Measurements from ENCODE around the gene CLMN.

CLMN gene

GRCh38 chr14:95320078-95320895, 579 bp upstream of the CLMN start:
- DNase-seq: no peak

- no peak for DNase-seq
Measured at GRCh38 chr14:95318399-95319311, 1.1 kb downstream of the CLMN start.

DNA sequence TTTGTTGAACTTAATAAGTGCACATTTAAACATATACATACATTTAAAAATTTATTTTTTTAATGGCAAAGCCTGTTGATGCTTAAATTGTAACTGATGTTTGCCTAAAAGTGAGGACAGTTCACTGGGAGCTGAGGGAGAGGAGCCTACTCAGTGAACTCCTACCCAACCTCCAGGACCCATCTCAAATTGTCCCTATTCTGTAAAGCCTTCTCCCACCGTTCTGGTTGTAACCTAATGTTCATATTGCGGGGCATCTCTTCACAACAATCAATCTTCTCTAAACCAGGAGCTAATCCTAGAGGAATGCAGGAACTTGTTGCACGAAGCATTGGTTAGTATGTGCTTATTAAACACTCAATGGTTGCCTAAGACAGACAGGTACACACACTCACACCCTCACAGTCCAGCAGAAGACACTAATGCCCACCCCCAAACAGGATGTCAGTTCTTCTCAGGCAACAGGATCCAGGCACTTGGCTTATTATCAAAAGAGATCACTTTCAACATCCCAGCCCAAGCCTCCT, 1.8 kb downstream of the CLMN start:
- DNase-seq: no peak

DNA sequence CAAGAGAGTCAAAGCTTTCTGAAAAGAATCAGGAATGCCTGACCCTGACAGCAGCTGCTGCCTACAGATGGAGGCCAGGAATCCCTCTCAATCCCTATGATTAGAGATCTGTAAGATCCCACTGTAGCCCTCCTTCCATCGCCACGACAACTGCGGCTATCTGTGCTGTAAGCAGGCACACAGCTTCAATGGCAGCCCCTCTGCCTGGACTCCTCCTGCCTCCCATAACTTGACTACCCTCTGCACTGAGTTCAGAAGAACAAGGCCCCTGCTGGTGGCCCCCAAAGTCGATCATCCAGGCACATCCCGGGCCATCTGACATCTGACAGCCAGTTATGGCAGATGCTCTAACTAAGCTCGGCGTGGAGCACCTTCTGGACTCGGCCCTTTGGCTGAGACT, 2.9 kb downstream of the CLMN start:
- DNase-seq: no peak

GRCh38 chr14:95315579-95315978, 4.1 kb downstream of the CLMN start:
- DNase-seq: no peak

DNA sequence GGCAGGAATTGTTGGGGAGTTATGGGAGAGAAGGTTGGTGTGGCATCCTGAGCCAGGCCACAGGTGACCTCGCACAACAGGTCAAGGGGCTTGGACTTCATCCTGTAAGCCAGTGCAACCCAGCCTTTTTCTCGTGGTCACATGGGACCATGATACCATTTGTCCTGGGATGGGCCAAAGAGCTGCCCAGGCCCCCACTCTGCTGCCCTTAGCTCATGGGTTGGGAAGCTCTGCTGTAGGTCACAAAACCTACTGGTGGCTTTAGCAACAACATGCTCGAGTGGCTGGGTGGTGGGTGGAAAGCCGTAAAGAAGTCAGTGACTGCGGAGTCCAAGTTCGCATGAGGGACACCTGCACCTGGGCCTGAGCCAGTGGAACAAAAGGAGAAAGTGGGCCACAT, 4.6 kb downstream of the CLMN start:
- DNase-seq: no peak

- no peak for DNase-seq
Measured at GRCh38 chr14:95314609-95315008, 5.1 kb downstream of the CLMN start.

DNA sequence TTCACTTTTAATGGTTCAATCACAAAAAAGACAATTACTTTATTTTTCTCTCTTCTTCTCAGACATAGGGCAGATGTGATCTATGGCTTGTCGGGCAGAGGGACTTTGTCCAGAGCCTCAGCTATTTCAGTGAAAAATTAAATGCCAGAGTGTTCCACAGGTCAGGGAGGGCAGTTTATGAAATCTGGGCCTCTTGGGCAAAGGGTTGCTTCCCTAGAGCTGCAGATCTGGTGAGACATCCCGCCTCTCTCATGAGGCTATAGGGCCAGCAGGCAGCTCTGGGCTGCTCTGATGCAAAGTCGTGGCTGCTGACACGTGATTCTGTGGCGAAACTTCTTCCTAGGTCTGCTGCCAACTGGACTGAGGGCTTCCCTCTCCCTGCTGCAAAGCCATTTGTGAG, 6.0 kb downstream of the CLMN start:
- no peak for DNase-seq

- DNase-seq: no peak
Measured at GRCh38 chr14:95313190-95313589, 6.5 kb downstream of the CLMN start.

GRCh38 chr14:95312311-95312710, 7.4 kb downstream of the CLMN start:
- DNase-seq: no peak

GRCh38 chr14:95311752-95312151, 8.0 kb downstream of the CLMN start:
- no peak for DNase-seq

DNA sequence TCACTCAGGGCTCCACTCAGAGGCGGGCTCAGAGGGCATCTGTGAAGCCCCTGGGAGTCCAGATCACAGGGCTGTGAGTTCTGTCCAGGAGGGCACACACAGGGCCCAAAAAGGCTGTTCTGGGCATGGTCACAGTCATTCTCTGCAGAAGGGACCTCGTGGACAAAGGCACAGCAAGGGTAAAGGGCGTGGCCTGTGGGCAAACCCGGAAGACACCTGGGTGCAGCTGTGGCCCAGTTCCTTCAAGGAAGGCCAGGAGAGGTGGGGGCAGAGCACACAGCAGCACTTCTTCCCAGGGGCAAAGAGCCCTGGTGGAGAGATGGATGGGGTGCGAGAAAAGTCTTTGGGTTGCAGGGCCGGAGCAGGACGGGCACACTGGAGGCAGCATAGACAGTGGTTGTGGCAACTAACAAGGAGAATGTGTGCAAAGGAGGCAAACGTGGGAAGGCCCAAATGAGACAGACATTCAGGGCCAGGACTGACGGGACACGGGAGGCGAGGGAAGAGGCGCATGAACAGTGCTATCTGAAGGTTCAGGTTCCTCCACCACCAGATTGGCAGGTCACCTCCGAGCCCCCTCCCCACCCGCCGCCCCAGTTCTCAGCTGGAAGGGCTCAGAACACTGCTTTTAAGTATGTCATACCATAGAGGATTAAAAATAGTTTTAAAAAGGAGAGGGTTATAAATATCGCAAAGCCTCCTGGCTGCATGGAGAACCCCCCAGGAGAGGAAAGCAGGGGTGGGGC, 8.9 kb downstream of the CLMN start:
- DNase-seq: no peak

GRCh38 chr14:95309261-95310051, 10.3 kb downstream of the CLMN start:
- DNase-seq: no peak

DNA sequence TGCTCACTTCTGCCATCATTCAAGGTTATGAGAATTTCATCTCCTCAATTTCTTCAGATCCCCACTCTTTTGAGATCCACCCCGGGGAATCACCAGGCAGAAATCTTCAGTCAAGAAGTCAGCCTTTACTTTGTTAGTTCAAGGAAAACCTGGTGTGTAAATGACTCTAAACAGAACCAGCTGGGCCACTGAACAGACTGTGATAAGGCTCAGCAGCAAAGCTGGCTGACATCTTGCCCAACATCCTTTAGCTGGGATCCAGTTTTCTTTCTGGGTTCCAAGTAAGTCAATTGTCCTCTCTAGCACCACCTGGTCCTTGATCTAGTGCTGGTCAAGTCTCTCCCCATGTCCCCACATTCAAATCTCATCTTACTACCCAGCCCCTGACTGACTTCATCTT, 11.6 kb downstream of the CLMN start:
- no peak for DNase-seq

- DNase-seq: no peak
Measured at GRCh38 chr14:95307402-95308041, 12.2 kb downstream of the CLMN start.

- DNase-seq: no peak
Measured at GRCh38 chr14:95305940-95306339, 13.8 kb downstream of the CLMN start.

- no peak for DNase-seq
Measured at GRCh38 chr14:95305145-95305544, 14.6 kb downstream of the CLMN start.

DNA sequence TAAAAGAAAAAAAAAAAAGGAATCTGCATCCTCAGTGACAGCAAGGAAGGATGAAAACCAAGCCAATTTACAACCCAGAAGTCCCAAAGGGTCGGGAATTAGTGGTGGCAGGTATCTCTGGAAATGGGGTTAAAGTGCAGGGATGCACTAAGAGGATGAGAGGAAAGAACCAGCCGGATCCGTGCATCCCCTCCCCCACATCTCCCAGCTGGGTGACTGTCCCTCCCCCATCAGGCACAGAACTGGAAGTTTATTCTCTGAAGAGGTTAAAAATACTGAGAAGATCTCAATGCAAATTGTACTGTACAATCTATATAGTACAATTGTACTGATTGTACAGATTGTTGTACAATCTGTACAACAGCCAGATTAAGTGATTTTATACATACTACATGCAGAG, 15.4 kb downstream of the CLMN start:
- no peak for DNase-seq

- no peak for DNase-seq
Measured at GRCh38 chr14:95303552-95303951, 16.2 kb downstream of the CLMN start.

- no peak for DNase-seq
Measured at GRCh38 chr14:95302667-95303506, 16.8 kb downstream of the CLMN start.
